SJCRH30 (cell line): Measurements from ENCODE around the gene ZNF662. TPM values are rescaled to one million over a fixed set of nuclear protein-coding genes. Genes with fewer than 3 reads are reported as not detected.
"Not testable (repeated sequence)": the region's sequence is repeated elsewhere in the genome, so short reads cannot be mapped to it uniquely, and the experiment has no call there.

Experiments
- DNase-seq, 2 experiments: peaks; one replicate each; pipeline ENCODE4 v3.0.0-alpha.2; 2015 to 2020
- H3K27ac ChIP-seq: fragments of 250-450 bp; sonication (Bioruptor Pico); 2 replicates; pipeline ENCODE4 v1.5.1; 2020; ENCODE audit warnings: mild to moderate bottlenecking, moderate library complexity
- H3K27me3 ChIP-seq: fragments of 250-450 bp; sonication (Bioruptor Pico); 2 replicates; pipeline ENCODE4 v1.5.1; 2020; ENCODE audit warnings: mild to moderate bottlenecking, moderate library complexity
- H3K36me3 ChIP-seq: fragments of 250-450 bp; sonication (Bioruptor Pico); 2 replicates; pipeline ENCODE4 v1.5.1; 2020; ENCODE audit warnings: mild to moderate bottlenecking, moderate library complexity
- H3K4me1 ChIP-seq: fragments of 250-450 bp; sonication (Bioruptor Pico); 2 replicates; pipeline ENCODE4 v1.5.1; 2020; ENCODE audit warnings: mild to moderate bottlenecking, moderate library complexity
- H3K4me3 ChIP-seq: fragments of 250-450 bp; sonication (Bioruptor Pico); 2 replicates; pipeline ENCODE4 v1.5.1; 2020; ENCODE audit warnings: mild to moderate bottlenecking, moderate library complexity
- H3K9me3 ChIP-seq: fragments of 250-450 bp; sonication (Bioruptor Pico); replicated peaks from 2 replicates; pipeline ENCODE4 v1.5.1; 2020; ENCODE audit warnings: mild to moderate bottlenecking, moderate library complexity
- total RNA-seq: library from RNA; depleted of rRNA; stranded (reverse); fragments of >200 nt; shearing (Covaris generic); gene quantifications from 2 replicates; pipeline ENCODE4 v1.2.3, GENCODE V29; 2014

The ZNF662 gene
- total RNA-seq, 1 experiment from 2014 or later, result not detected

GRCh38 chr3:42877881-42878280, 28.1 kb upstream of the ZNF662 start:
- no peaks in the 10 kb centered on the region for H3K9me3 ChIP-seq
- no peaks in the 10 kb centered on the region for H3K27me3 ChIP-seq
- no peak for DNase-seq
- H3K4me1 ChIP-seq, result no peaks in the 10 kb centered on the region
- H3K4me3 ChIP-seq, result no peak overlapping the region
- no peak overlapping the region for H3K27ac ChIP-seq
- H3K36me3 ChIP-seq, result no peaks in the 10 kb centered on the region

GRCh38 chr3:42880183-42880582, 25.8 kb upstream of the ZNF662 start:
- H3K4me3 ChIP-seq, result no peak overlapping the region
- no peaks in the 10 kb centered on the region for H3K36me3 ChIP-seq
- no peaks in the 10 kb centered on the region for H3K27me3 ChIP-seq
- H3K4me1 ChIP-seq, result no peaks in the 10 kb centered on the region
- H3K9me3 ChIP-seq, result no peaks in the 10 kb centered on the region
- DNase-seq, result no peak
- no peak overlapping the region for H3K27ac ChIP-seq

GRCh38 chr3:42880601-42881451, 25.1 kb upstream of the ZNF662 start:
- Histone ChIP-seq H3K4me3 (peak overlapping the region; percentile 60), H3K27ac (no peak overlapping the region), H3K36me3 (no peaks in the 10 kb centered on the region), H3K27me3 (no peaks in the 10 kb centered on the region), H3K4me1 (no peaks in the 10 kb centered on the region), H3K9me3 (no peaks in the 10 kb centered on the region)
- peak; percentile 75 to 83 for DNase-seq

GRCh38 chr3:42883251-42883930, 22.6 kb upstream of the ZNF662 start:
- not testable (repeated sequence) for H3K27me3 ChIP-seq, H3K4me3 ChIP-seq, DNase-seq, H3K9me3 ChIP-seq, H3K27ac ChIP-seq, H3K36me3 ChIP-seq, H3K4me1 ChIP-seq

GRCh38 chr3:42884324-42884723, 21.6 kb upstream of the ZNF662 start:
- H3K27me3 ChIP-seq, result no peaks in the 10 kb centered on the region

GRCh38 chr3:42886294-42886822, 19.6 kb upstream of the ZNF662 start:
- no peaks in the 10 kb centered on the region for H3K27me3 ChIP-seq
- H3K36me3 ChIP-seq, result no peaks in the 10 kb centered on the region
- DNase-seq, result no peak
- no peaks in the 10 kb centered on the region for H3K9me3 ChIP-seq
- no peak overlapping the region for H3K27ac ChIP-seq
- no peaks in the 10 kb centered on the region for H3K4me1 ChIP-seq
- no peak overlapping the region for H3K4me3 ChIP-seq

More at GRCh38 chr3:42884324-42884723, 21.6 kb upstream of the ZNF662 start:
- no peak for DNase-seq
- Histone ChIP-seq H3K4me1 (no peaks in the 10 kb centered on the region), H3K27ac (no peak overlapping the region), H3K36me3 (no peaks in the 10 kb centered on the region), H3K9me3 (no peaks in the 10 kb centered on the region), H3K4me3 (no peak overlapping the region)

GRCh38 chr3:42887084-42887483, 18.9 kb upstream of the ZNF662 start:
- Histone ChIP-seq H3K4me1 (no peaks in the 10 kb centered on the region), H3K36me3 (no peaks in the 10 kb centered on the region), H3K4me3 (no peak overlapping the region), H3K27ac (no peak overlapping the region), H3K9me3 (no peaks in the 10 kb centered on the region), H3K27me3 (no peaks in the 10 kb centered on the region)
- DNase-seq, result no peak

- Histone ChIP-seq H3K27me3 (no peaks in the 10 kb centered on the region), H3K36me3 (no peaks in the 10 kb centered on the region), H3K4me3 (no peak overlapping the region), H3K27ac (no peak overlapping the region), H3K9me3 (no peaks in the 10 kb centered on the region), H3K4me1 (no peaks in the 10 kb centered on the region)
- DNase-seq, result no peak
Observed at GRCh38 chr3:42891042-42891441, 14.9 kb upstream of the ZNF662 start.

- Histone ChIP-seq H3K9me3 (no peaks in the 10 kb centered on the region), H3K36me3 (no peaks in the 10 kb centered on the region), H3K27ac (no peak overlapping the region), H3K4me3 (no peak overlapping the region), H3K4me1 (no peaks in the 10 kb centered on the region), H3K27me3 (no peaks in the 10 kb centered on the region)
- DNase-seq, result no peak
Observed at GRCh38 chr3:42892169-42892568, 13.8 kb upstream of the ZNF662 start.

GRCh38 chr3:42892807-42893206, 13.1 kb upstream of the ZNF662 start:
- no peaks in the 10 kb centered on the region for H3K9me3 ChIP-seq
- no peak overlapping the region for H3K27ac ChIP-seq
- H3K36me3 ChIP-seq, result no peaks in the 10 kb centered on the region
- no peak for DNase-seq
- no peak overlapping the region for H3K4me3 ChIP-seq
- H3K27me3 ChIP-seq, result no peaks in the 10 kb centered on the region
- no peaks in the 10 kb centered on the region for H3K4me1 ChIP-seq

- H3K9me3 ChIP-seq, result no peaks in the 10 kb centered on the region
- no peaks in the 10 kb centered on the region for H3K36me3 ChIP-seq
- no peak for DNase-seq
Observed at GRCh38 chr3:42894698-42895579, 11.0 kb upstream of the ZNF662 start.

GRCh38 chr3:42895580-42895868, 10.4 kb upstream of the ZNF662 start:
- Histone ChIP-seq H3K27me3 (no peaks in the 10 kb centered on the region), H3K9me3 (no peaks in the 10 kb centered on the region), H3K4me3 (no peak overlapping the region), H3K36me3 (no peaks in the 10 kb centered on the region), H3K27ac (no peak overlapping the region), H3K4me1 (no peaks in the 10 kb centered on the region)
- DNase-seq, result no peak

More at GRCh38 chr3:42894698-42895579, 11.0 kb upstream of the ZNF662 start:
- H3K27ac ChIP-seq, result no peak overlapping the region
- no peaks in the 10 kb centered on the region for H3K4me1 ChIP-seq
- H3K27me3 ChIP-seq, result no peaks in the 10 kb centered on the region
- no peak overlapping the region for H3K4me3 ChIP-seq

- H3K9me3 ChIP-seq, result no peaks in the 10 kb centered on the region
- H3K27ac ChIP-seq, result no peak overlapping the region
- DNase-seq, result no peak
- H3K4me1 ChIP-seq, result no peaks in the 10 kb centered on the region
- H3K4me3 ChIP-seq, result no peak overlapping the region
- no peaks in the 10 kb centered on the region for H3K36me3 ChIP-seq
- no peaks in the 10 kb centered on the region for H3K27me3 ChIP-seq
Observed at GRCh38 chr3:42898896-42899675, 6.9 kb upstream of the ZNF662 start.
